GM18870 (cell line): ENCODE results near the gene NENF.
"Not testable (repeated sequence)": the region's sequence is repeated elsewhere in the genome, so short reads cannot be mapped to it uniquely, and the experiment has no call there.

ENCODE experiments used
- ATAC-seq: cut with Tn5 transposase; IDR thresholded peaks from one replicate; pipeline ENCODE4 v1.9.1; 2021; ENCODE audit warnings: moderate library complexity; ENCODE audit not compliant: unreplicated experiment

Gene NENF

GRCh38 chr1:212432661-212433576, at the start of gene NENF:
NENF (plus strand) TSS chr1:212432920; CDS start chr1:212432944, 24 bp downstream.
- ATAC-seq: peak; percentile 63

- no peak for ATAC-seq
Measured at GRCh38 chr1:212386029-212386428, 46.7 kb upstream of the NENF start.

GRCh38 chr1:212388985-212389716, 43.6 kb upstream of the NENF start:
- ATAC-seq: no peak

- ATAC-seq: not testable (repeated sequence)
Measured at GRCh38 chr1:212395678-212396437, 36.9 kb upstream of the NENF start.

- no peak for ATAC-seq
Measured at GRCh38 chr1:212396638-212397037, 36.1 kb upstream of the NENF start.

GRCh38 chr1:212397171-212397570, 35.5 kb upstream of the NENF start:
- ATAC-seq: no peak

GRCh38 chr1:212401042-212401441, 31.7 kb upstream of the NENF start:
- no peak for ATAC-seq

- no peak for ATAC-seq
Measured at GRCh38 chr1:212401838-212402582, 30.7 kb upstream of the NENF start.

GRCh38 chr1:212402666-212403321, 29.9 kb upstream of the NENF start:
- no peak for ATAC-seq

GRCh38 chr1:212410231-212410820, 22.4 kb upstream of the NENF start:
- no peak for ATAC-seq

- ATAC-seq: no peak
Measured at GRCh38 chr1:212412374-212412773, 20.3 kb upstream of the NENF start.

- ATAC-seq: peak; percentile 2
Measured at GRCh38 chr1:212413902-212414327, 18.8 kb upstream of the NENF start.

GRCh38 chr1:212414328-212415106, 18.2 kb upstream of the NENF start, which contains the start of gene PACC1:
PACC1 (minus strand) TSS chr1:212414886; CDS start chr1:212414757, 129 bp downstream.
- peak; percentile 97 for ATAC-seq

GRCh38 chr1:212415107-212415841, 17.4 kb upstream of the NENF start:
- no peak for ATAC-seq

GRCh38 chr1:212421165-212421564, 11.6 kb upstream of the NENF start:
- ATAC-seq: no peak

GRCh38 chr1:212423879-212424278, 8.8 kb upstream of the NENF start:
- no peak for ATAC-seq

GRCh38 chr1:212428496-212428895, 4.2 kb upstream of the NENF start:
- no peak for ATAC-seq

- ATAC-seq: no peak
Measured at GRCh38 chr1:212430416-212430815, 2.3 kb upstream of the NENF start.
